ENCODE results near the gene ABR.

Gene ABR

DNA sequence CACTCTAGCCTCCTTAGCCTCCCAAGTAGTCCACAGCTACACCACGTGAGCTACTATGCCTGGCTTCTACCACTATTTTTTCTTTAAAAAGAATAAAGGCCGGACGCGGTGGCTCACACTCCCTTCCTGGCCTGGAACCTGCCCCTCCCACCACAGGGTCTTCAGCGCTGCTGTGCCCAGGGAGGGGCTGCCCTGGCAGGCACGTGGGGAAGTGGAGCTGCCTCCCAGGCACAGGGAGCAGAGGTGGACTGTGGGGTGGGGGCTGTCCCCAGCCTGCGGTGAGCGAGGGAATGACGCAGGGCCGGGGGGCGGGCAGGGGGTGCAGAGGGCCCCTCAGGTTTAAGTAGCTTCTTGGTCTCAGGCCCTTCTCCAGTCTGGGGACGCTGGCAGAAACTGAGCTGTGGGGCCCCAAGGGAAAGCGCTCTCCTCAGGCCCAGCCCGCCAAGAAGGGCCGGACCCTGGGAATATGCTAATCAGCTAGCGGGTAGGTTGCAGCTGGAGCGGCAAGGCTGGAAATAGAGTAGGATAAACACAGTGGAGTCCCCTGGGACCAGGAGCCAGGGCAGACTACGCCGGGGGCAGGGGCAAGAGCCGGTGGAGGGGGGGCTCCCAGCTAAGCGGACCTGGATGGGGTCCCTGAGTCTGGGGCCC lies 136.1 kb downstream of the ABR start:
- no peak for DNase-seq

DNA sequence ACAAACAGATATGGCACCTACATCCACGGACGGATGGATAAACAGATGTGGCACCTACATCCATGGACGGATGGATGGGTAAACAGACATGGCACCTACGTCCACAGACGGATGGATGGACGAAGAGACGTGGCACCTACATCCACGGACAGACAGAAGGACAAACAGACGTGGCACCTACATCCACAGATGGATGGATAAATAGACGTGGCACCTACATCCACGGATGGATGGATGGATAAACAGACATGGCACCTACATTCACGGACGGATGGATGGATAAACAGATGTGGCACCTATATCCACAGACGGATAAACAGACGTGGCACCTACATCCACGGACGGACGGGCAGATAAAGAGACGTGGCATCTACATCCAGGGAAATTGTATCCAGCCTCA lies 137.3 kb downstream of the ABR start:
- DNase-seq: no peak

DNA sequence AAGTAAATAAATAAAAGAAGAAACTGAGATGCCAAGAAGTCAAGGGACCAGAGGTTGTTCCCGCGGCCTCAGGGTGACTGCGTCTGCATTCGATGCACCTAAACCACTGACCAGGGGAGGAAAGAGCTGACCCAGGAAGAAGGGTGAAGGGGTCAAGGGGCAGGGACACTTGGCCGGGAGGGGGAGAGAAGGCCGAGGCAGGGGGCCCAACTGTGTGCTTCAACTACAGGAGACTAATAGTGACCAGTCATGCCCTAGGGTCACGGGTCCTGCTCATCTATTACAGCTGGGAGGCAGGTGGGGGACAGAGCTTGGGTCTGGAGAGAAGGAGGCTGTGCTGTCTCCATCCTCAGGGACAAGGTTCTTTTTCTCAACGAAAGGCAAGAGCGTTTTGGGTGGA lies 138.0 kb downstream of the ABR start:
- DNase-seq: no peak

DNA sequence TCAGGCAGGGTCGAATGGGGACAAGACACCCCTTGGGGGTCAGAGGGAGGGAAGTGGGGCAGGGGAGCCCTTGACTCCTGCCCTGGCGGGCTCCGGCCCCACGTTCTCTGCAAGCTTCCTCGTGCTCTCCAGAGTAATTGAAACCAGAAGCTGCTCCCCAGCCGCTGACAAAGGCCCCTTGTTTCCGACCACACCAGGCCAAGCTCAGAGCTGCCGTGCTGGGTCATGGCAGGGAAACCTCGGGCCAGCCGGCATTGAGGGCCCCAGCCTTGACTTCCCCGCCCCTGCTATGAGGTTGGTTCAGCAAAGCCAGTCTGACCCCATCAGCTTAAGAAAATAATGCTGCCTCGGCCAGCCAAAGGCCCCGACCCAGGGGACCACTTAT lies 139.6 kb downstream of the ABR start:
- DNase-seq: no peak

DNA sequence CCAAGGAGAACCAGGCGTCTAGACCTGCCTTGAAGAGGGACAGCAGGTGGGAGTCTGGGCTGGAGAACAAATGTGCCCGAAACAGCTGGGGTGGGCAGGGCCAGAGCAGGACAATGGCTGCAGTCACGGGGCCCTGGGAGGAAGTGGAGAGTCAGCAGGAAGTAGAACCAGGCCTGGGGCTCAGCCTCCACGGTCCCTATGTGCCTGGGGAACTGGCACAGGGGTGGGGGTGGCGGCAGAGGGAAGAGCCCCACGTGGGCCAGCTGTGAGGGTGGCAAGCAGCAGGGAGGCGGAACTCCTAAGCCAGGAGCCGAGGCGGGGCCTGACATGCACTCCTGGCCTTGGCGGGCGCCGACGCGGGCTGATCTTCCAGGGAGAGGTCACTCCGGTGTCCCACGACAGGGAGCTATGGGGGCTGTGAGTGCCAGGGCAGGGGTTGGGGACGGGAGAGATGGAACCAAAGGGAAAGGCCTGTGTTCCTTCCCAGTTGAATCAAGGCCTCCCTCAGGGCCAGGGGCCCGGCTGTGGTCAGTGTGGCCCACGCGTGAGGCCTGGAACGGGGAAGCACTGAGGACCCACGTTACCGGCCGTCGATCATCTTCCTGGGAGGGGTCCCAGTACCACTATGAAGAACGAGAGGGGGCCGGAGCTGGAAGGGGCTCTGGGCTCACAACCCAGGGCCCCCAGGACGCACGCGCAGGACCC lies 140.1 kb downstream of the ABR start:
- DNase-seq: no peak

DNA sequence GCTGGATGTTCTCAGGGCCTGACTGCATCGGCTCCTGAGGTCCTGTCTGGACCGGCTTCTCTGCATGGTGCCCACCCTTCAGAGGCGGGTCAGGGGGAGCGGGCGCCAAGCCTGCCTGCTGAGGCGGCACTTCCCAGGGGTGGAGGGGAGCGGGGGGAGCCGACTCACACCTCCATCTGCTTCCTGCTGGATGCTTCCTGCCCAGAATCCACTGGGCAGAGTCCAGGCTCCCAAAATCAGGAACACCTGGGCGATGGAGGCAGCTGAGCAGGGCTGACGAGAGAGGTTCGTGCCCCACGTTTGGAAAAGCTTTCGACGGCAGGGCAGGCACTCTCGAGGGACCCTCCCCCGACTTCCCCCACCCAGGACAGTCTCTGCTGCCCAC lies 140.7 kb downstream of the ABR start:
- DNase-seq: no peak

DNA sequence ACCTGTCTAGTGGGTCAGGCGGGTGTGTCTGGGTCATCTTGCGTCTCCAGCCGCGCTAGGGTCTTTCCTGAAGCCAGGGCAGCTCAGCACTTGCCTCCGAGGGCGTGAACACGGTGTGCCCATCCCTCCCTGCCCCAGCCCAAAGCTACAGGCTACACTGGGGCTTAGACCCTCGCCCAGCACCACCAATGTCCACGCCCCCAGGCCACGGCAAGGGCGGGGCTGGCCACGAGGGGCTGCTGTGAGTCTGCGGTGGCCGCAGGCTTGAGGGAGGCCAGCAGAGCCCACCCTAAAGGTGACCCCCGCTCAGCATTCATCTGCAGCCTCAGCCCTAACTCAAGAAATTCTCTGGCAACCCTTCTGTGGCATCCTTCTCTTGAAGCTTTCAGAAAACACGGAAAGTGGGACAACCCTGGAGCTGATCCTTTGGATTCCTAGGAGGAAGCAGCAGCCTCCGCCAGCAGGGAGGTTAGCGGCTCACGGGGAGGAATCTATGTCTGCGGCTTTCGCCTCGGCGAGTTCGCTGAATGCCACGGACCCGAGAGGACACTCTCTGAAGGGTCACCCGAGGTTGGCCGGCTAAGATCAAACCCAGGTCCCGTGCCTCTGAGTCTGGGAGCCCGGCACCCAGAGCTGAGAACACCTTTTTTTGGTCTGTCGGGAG lies 141.2 kb downstream of the ABR start:
- no peak for DNase-seq

DNA sequence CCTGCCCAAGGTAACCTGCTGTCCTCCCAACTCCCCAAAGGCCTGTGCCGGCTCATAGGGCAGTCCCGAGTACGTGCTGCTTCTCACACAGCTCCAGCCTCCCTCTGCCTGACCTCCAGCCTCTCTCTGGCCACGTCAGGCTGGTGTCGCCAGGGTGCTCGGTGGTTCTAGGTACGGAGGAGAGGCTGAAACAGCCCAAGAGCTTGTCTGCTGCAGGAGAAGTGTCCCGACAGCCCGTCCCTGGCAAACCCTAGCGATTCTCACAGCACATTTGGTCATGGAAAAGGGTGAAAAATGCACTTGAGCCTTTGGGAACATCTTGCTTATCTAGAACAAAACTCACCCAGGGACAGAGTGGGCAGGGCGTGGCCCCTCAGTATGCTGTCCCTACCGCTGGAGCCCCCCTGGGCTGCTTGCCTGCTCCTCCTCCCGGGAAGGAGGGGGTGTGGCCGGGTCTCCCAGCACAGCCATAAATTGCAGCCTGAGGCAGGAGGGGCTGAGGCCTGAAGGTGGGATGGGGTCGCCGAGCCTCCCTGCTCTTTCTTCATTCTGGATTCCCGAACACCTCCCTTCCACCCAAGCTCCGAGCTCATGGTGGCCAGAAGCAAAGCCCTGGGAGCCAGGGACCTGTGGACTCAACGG lies 142.4 kb downstream of the ABR start:
- no peak for DNase-seq

DNA sequence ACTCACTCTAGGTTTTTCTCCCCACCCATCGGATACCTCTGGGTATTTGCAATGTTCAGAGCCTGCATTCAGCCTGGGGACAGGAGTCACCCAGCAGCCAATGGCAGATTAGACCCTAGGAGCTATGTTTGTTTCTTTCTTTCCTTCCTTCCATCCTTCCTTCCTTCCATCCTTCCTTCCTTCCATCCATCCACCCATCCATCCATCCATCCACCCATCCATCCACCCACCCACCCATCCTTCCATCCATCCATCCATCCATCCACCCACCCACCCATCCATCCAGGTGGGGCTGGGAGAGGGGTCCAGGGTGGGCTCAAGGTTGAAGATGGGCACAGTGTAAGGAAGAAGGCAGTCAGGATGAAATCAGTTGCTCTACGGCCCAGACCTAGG lies 142.9 kb downstream of the ABR start:
- no peak for DNase-seq

DNA sequence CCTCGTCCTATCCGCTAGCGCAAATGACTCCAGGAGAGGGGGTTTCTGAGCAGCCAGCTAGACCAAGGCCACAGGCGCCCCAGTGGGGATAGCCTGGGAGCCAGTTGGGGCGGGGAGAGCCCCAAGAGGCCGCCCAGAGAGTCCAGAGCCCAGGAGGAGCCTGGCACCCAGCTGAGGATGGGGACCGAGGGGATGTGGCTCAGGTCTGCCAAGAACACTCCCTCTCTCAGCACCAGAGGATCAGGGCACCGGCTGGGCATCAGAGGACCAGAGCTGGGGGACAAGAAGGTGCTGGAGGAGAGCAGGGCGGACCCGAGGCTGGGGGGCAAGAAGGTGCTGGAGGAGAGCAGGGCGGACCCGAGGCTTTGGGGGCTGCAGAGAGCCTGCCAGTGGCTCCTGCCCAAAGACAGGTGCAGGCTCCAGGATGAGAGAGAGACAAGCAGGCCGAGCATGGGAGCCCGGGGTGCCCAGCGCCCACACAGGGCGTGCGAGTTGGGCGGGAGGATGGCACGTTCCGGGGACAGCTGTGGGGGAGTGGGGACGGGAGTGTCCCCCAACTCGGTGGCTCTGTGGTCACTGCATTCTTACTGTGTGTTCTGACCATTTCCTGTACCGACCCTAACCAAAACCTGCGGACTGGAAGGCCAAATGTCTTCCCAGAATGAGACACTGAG lies 143.5 kb downstream of the ABR start:
- DNase-seq: no peak

DNA sequence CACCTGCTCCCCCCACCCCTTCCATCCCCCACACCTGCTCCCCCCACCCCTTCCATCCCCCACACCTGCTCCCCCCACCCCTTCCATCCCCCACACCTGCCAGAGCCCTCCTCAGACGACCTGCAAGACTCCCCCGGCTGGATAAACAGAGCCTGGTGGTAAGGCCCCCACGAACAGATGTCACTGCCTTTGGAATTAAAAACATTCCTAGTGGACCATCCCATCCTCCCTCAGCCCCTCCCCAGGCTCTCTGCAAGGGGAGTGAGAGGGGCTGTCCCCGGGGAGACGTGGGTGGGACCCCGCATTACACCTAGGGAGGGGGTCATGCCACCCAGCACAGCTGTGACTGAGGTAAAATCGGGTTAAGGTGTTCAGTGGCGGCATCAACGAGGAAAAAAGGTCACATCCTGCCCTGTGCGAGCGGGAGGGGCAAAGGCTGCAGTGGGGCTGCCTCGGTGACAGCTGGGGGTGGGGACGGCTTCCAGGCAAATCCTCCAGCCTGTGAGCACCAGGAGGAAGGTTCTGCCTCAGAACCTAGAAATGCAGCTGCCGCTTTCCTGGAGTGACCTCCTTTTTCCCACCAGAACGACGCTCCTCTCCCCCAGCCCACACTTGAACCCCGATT lies 144.1 kb downstream of the ABR start:
- no peak for DNase-seq

DNA sequence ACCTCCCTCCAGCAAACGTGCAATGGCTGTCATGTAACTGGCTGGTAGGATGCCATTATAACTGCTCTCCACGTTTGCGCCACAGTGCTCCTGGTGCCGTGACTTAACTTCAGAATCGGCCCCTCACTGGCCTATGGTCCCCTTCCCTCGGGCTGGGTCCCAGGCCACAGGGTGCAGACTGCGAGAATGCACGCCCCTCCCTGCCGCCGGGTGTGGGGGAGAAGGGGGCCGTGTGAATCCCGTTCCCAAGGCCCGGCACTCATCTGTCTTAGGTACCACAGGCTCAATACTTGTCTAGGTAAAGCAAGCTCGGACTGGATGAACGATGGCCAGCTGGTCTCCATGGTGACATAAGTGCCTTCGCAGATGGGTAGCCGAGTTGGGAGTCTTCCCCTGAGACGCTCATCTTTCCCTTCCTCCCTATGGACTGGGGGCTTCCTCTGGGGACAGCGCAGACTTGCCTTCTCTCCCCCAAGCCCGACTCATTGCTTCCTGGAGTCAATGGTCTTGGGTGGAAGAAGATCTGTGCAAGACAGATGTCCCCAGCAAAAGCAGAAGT lies 145.1 kb downstream of the ABR start:
- no peak for DNase-seq

DNA sequence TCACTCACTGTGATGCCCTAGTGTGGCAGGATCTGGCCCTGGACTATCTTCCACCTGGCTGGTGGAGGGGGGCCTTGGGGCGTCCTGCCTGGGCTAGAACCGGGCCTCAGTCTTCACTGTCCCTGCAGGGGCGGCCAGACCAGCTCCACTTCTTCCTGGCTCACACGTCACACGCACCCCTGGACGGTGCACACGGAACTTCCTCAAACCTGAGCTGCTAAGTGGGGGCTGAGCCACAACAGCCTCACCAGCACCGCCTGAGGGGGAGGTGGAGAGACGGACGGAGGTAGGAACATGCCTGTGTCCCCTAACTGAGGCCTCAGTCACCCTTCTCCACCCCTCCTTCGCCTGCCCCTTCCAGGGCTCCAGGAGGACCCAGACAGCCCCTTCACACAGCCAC lies 146.3 kb downstream of the ABR start:
- no peak for DNase-seq

DNA sequence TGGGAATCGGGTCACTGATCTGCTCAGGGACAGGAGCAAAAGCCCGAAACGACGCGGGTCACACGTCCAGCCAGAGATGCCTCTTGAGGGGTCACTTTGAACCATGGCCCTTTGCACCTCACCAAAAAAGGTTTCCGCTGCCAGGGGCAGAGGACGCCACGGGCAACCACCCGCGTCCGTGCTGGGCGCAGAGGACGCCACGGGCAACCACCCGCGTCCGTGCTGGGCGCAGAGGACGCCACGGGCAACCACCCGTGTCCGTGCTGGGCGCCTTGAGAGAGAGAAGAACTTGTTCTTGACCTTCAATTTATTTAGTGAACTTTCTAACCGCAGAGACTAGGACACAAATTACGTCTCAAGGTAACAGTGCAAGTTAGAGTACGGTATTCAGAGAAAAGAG lies 147.4 kb downstream of the ABR start:
- no peak for DNase-seq

DNA sequence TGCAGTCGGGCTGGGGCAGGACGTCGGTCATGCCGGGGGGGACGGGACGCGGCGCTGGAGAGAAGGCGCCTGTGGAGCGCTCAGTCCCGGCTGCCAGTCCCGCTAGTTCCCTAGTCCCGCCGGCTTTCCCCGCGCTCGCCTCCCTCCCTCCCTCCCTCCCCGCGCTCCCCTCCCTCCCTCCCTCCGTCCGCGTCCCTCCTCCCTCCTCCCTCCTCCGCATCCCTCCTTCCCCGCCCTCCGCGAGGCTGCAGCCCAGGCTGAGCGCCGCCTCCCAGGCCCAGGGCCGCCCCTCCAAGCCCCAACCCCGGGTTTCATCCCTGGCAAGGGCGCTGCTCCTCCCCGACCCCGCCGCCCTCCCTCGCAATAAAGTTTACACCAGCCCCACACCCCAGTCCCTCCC lies 148.1 kb downstream of the ABR start:
- no peak for DNase-seq

DNA sequence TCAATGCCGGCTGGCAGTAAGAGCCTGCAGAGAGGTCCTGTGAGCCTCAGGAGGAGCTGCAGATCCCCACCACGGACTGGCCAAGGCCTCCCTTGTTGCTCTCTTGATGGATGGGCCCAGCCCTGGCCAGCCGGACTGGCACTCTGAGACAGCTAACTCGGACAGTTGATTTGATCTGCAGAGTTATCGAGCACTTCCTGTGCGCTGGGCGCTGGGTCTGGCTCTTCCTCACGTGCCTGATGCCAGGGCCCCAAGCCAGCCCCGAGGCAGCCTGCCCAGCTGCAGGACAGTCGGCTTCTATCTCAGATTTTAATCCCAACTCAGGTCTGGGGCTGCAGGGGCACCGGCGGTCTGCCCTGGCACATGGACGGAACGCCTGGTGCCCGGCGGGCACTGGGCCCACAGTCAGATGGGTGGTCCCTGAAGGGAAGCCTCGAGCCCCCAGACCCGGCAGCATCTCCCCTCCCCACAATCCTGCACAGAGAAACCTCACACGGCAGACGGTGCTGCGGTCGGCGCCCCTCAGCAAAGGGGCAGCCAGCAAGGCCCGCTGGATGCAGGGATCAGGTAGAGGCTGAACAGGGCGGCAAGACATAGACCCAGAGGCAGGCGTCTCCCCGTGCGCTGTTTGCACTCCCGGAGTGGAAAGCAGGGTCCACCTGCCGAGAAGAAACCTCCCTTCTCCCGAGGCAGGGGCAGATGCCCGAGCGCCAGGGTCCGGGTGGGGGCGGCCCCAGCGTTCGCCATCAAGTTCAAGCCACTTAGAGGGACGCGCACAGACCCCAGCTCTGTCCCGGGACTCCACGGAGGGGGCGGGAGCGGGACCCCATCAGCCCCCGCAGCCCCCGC lies 148.9 kb downstream of the ABR start:
- DNase-seq: no peak

DNA sequence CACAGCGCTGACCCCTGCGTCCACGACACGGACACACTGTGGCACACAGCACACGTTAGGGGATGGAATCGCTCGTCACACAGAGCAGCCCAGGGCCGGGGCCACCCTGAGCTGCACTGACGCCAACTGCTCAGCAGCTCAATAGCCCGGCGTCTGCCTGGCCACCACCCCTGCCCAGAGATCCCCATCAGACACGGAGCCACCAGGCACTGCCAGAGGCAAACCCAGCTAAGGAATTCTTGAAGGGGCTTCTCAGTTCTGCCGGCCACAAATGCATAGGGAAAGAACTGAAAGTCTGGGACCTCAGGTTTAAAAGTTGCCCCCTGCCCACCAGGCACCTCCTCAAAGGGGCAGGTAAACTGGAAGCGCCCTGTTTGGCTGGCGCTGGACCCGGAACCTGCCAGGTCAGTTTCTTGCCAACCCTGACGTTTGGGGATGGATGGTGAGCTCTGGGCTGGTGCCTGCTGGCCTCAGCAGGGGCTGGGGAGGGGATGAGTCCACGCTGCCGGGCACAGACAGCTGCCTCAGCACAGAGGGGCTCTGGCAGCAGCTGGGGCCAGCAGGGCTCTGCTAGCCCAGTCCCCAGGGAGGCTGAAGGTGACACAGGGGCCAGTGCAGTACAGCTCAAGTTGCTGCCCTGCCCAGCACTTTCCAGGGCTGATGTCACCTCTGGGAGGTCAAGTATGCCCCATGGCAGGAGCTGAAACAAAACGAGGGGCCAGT lies 149.7 kb downstream of the ABR start:
- DNase-seq: no peak

DNA sequence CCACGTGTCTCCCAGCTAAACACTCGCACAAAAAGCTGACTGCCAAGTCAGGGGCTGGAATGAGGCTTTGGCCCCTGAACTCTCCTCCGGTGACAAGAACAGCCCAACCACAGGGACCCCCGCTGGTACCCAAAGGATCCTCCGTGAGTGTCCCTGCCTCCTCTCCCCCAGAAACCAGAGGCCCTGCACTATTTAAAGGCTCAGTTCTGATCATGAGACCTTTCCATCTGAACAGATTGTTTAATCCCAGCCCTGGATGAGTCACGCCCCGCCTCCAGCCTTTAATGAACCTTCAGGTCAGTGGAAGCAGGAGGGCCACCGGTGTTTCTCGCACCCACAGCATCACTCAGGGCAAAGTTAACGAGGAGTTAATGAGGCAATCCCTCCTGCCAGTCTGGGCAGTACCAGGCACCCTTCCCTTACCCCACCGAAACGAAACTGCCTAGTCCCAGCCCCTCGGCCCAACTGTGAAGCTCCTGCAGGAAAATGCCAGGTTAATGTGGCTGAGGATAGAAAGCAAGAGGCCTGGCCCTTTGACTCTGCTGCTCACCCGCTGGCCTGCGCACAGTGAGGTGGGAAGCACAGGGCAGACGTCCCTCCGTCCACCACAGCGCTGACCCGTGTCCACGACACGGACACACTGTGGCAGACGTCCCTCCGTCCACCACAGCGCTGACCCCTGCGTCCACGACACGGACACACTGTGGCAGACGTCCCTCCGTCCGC lies 150.4 kb downstream of the ABR start:
- no peak for DNase-seq

DNA sequence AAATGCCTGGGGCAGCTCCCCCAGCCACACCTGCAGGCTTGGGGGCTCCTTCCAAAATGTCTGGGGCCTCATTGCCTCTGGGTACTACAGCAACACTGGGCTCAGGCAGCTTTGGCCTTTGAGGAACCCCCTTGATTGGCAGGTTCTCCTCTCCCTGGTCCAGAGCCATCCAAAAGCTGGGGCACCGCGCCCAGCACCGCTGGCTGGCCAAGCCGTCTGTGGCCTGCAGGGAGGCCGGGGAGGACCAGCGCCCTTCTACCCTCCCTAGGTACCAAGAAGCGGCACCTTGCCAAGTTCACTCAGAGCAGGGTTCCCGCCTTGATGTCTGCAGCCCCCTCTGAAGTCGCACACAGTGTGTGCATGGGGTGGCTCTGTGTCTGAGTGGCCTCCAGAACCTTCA lies 152.7 kb downstream of the ABR start:
- DNase-seq: no peak

DNA sequence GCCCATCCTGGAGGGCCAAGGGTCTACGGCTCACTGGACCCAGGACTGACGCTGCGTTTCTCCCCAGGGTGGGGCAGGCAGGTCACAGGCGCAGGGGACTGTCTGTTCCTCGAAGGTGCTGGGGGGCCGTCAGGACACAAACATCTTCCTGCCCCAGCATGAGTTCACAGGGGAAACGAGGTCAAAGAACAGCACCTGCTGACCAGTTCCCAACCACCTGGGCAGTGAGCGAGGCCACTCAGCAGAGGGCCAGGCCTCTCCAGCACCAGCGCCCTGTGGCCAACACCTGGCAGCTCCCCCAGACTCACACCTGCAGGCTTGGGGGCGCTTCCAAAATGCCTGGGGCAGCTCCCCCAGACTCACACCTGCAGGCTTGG lies 153.2 kb downstream of the ABR start:
- DNase-seq: no peak

Measured in effector CD8-positive, alpha-beta T cell (primary cell).